Measurements from ENCODE around the gene RACK1. TPM values are rescaled to one million over a fixed set of nuclear protein-coding genes. Genes with fewer than 3 reads are reported as not detected.
A peak's percentile ranks its signal among the peaks of the same experiment; 100 is the strongest.

The RACK1 gene
- total and polyA plus RNA-seq, 2 of the 13 experiments (the other 11 are each of a cell fraction or from before 2014, with no cell fraction given): 2,514 to 6,141 TPM

DNA sequence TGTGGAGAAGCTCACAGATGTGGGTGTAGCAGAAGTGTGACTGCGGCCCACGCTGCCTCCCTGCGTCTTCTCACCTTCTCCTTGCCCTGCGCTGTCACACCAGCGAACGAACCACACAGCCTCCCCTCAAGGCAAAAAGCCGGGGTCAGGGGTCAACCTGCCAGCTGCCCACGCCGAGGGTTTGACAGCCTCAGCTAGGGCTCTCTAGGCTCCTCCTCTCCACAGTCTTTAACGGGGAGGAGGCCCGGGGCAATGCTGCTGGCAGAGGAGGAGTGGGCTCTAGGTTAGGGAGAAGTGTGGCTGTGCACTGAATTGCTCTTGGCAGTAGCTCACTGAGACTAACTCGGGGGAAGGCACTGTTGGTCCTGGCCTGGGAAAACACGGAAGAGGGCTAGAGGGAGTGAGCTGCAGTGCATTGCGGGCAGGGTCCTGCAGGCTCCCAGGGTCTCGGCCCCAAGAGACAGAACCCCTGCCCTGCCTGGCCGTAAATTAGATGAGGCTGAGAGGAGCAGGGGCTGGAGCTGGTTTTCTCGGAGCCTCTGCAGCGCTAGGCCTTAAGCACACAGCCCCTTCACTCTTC, 21.5 kb upstream of the RACK1 start:
- intact Hi-C loops (cut with micrococcal nuclease; ENCODE audit: unreplicated experiment): no loop called here
- peaks cover 9% of the 10 kb centered on the region for H3K79me2 ChIP-seq (ENCODE audit: insufficient read depth, low read length)
- H3K27ac ChIP-seq (ENCODE audit: extremely low read length, insufficient read depth, low read length): no peak overlapping the region
- CTCF ChIA-PET (ENCODE audit: low intra/inter-chr PET ratio, low total read pairs): no interaction called here
- H3K36me3 ChIP-seq (replicated peaks in 1 of 2; ENCODE audit: control insufficient read depth in 1 of 2, insufficient read depth in 2 of 2, low read length in 2 of 2): peaks cover 3 to 6% of the 10 kb centered on the region in 2 experiments; a peak in 3 of 5 replicates
- H4K20me1 ChIP-seq (ENCODE audit: insufficient read depth, low read length): no peaks in the 10 kb centered on the region
- no peak overlapping the region for H3K4me3 ChIP-seq (replicated peaks in 1 of 3; ENCODE audit: insufficient read depth in 1 of 3, low read depth in 2 of 3, low read length in 3 of 3)
- ATAC-seq (no peak), FAIRE-seq (no peak), DNase-seq (ENCODE audit: low spot score) (no peak)
- H3K9ac ChIP-seq (ENCODE audit: insufficient read depth, low read depth, low read length): no peak overlapping the region
- no peak overlapping the region for H3K4me2 ChIP-seq (ENCODE audit: low read depth, low read length)
- POLR2A ChIA-PET: interaction anchor here (0.7 kb wide), 1 partner anchor 22 kb away, joined by 3 read pairs; no protein-coding TSS in a partner anchor
- TF ChIP-seq GFI1 (CRISPR knock-in tag; IDR thresholded peaks at IDR 0.05; ENCODE audit: borderline replicate concordance) (no peak), ZC3H13 (CRISPR knock-in tag; IDR thresholded peaks at IDR 0.05) (0 out of 2 replicates have a peak, but pooled peaks have one; percentile 40), AGO2 (optimal IDR thresholded peaks at IDR 0.05; ENCODE audit: low read depth, low read length) (peak; percentile 48)
- no peaks in the 10 kb centered on the region; a peak in 1 of 5 replicates for H3K27me3 ChIP-seq (ENCODE audit: control insufficient read depth in 1 of 2, insufficient read depth in 2 of 2, low read length in 2 of 2)
- no peaks in the 10 kb centered on the region for H3K9me3 ChIP-seq (ENCODE audit: low read length)
- in situ Hi-C loops (cut with HindIII; ENCODE audit: extremely low pct_ligation_motif_present, low pct_unique_long_range_greater_than_20kb): no loop called here
- BruUV-seq (replicated peaks): no TSS peak
- 72% methylated on average over 14 of the region's 18 CpGs for WGBS (ENCODE audit: low lambda C conversion rate)
- no peak overlapping the region for H2AFZ ChIP-seq (ENCODE audit: low read length)
- H3K4me1 ChIP-seq (ENCODE audit: insufficient read depth, low read length): peaks cover 23% of the 10 kb centered on the region

- no peaks in the 10 kb centered on the region; a peak in 1 of 5 replicates for H3K27me3 ChIP-seq (ENCODE audit: control insufficient read depth in 1 of 2, insufficient read depth in 2 of 2, low read length in 2 of 2)
- no peak overlapping the region for H3K27ac ChIP-seq (ENCODE audit: extremely low read length, insufficient read depth, low read length)
- no peak for ATAC-seq
- H3K4me2 ChIP-seq (ENCODE audit: low read depth, low read length): no peak overlapping the region
- peaks cover 36% of the 10 kb centered on the region for H3K4me1 ChIP-seq (ENCODE audit: insufficient read depth, low read length)
- no peak for TF ChIP-seq XRCC5 (optimal IDR thresholded peaks at IDR 0.05; ENCODE audit: low read length)
- DNase-seq (ENCODE audit: low spot score): no peak
- no peak for FAIRE-seq
- peaks cover 25% of the 10 kb centered on the region for H3K79me2 ChIP-seq (ENCODE audit: insufficient read depth, low read length)
- peaks cover 11% of the 10 kb centered on the region for H4K20me1 ChIP-seq (ENCODE audit: insufficient read depth, low read length)
- no peaks in the 10 kb centered on the region for H3K9me3 ChIP-seq (ENCODE audit: low read length)
- 83% methylated on average over 5 of the region's 5 CpGs for WGBS (ENCODE audit: low lambda C conversion rate)
- CTCF ChIA-PET (ENCODE audit: low intra/inter-chr PET ratio, low total read pairs): no interaction called here
- in situ Hi-C loops (cut with HindIII; ENCODE audit: extremely low pct_ligation_motif_present, low pct_unique_long_range_greater_than_20kb) (no loop called here), intact Hi-C loops (cut with micrococcal nuclease; ENCODE audit: unreplicated experiment) (no loop called here)
- H3K4me3 ChIP-seq (replicated peaks in 1 of 3; ENCODE audit: insufficient read depth in 1 of 3, low read depth in 2 of 3, low read length in 3 of 3): no peak overlapping the region
- no peak overlapping the region for H3K9ac ChIP-seq (ENCODE audit: insufficient read depth, low read depth, low read length)
- H2AFZ ChIP-seq (ENCODE audit: low read length): no peak overlapping the region
- peaks cover 3 to 6% of the 10 kb centered on the region in 2 experiments; a peak in 3 of 5 replicates for H3K36me3 ChIP-seq (replicated peaks in 1 of 2; ENCODE audit: control insufficient read depth in 1 of 2, insufficient read depth in 2 of 2, low read length in 2 of 2)
- POLR2A ChIA-PET: no interaction called here
- no TSS peak for BruUV-seq (replicated peaks)
Measured at GRCh38 chr5:181263633-181264032, 19.9 kb upstream of the RACK1 start.

Data from HepG2 (cell line).